Nephron (organoid): ENCODE measurements around the gene OR1I1.
"Not testable (repeated sequence)": the region's sequence is repeated elsewhere in the genome, so short reads cannot be mapped to it uniquely, and the experiment has no call there.

Experiments used
- H3K27ac Mint-ChIP-seq, 3 experiments: 2 replicates each; pipeline ENCODE4 v1.8.0; 2020; ENCODE audit warnings: mixed read lengths in 3 of 3, mild to moderate bottlenecking in 2 of 3, moderate library complexity in 1 of 3
- H3K27me3 Mint-ChIP-seq: 2 replicates; pipeline ENCODE4 v1.8.0; 2021; ENCODE audit warnings: low read depth, mild to moderate bottlenecking, moderate library complexity, mixed read lengths
- H3K36me3 Mint-ChIP-seq: 2 replicates; pipeline ENCODE4 v1.8.0; 2020; ENCODE audit warnings: low read depth, mixed read lengths
- H3K4me1 Mint-ChIP-seq: 2 replicates; pipeline ENCODE4 v1.8.0; 2020; ENCODE audit warnings: mixed read lengths
- H3K4me3 Mint-ChIP-seq, 3 experiments: 2 replicates each; pipeline ENCODE4 v1.8.0; 2020; ENCODE audit warnings: mild to moderate bottlenecking in 3 of 3, mixed read lengths in 3 of 3, moderate library complexity in 2 of 3
- H3K9me3 Mint-ChIP-seq: 2 replicates; pipeline ENCODE4 v1.8.0; 2020; ENCODE audit warnings: mixed read lengths
- CTCF ChIP-seq, 3 experiments: fragments of 200-600 bp; sonication (generic); IDR thresholded peaks; one replicate each; pipeline ENCODE4 v1.5.0; 2021; ENCODE audit warnings: antibody characterized with exemption in 3 of 3; ENCODE audit not compliant: unreplicated experiment in 3 of 3

OR1I1 gene

DNA sequence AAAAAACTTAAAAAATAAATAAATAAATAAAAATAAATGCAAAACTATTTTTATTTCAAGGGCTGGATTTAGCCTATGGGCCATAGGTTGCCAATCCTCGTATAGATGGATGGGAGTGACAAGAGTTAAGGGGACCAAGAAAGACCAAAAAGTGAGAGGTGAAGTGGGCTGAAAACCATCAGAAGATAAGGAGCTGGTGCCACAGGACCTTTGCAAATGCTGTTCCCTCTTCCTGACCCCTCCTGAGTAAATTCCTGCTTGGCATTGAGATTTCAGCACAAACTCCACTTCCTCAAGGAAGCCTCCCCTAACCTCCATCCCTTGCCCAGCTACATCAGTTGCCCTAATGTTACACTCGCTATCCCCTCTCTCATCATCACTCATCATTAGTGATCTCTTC lies 11.0 kb downstream of the OR1I1 start:
- Mint-ChIP-seq H3K4me1 (no peaks in the 10 kb centered on the region), H3K9me3 (no peaks in the 10 kb centered on the region), H3K27me3 (peaks cover 8% of the 10 kb centered on the region), H3K36me3 (no peaks in the 10 kb centered on the region), H3K27ac (no peak overlapping the region), H3K4me3 (no peak overlapping the region)
- TF ChIP-seq CTCF (IDR thresholded peaks at IDR 0.05; ENCODE audit: unreplicated experiment in 3 of 3), result no peak

DNA sequence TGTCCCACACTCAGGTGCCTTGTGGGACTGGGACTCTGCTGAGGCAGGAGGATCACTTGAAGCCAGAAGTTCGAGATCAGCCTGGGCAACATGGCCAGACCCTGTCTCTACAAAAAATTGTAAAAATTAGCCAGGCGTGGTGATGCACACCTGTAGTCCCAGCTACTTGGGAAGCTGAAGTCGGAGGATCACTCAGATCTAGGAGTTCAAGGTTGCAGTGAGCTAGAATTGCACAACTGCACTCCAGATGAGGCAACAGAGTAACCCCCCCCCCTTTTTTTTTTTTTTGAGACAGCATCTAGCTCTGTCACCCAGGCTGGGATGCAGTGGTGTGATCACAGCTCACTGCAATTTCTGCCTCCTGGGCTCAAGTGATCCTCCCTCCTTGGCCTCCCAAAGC lies 14.2 kb downstream of the OR1I1 start:
- Mint-ChIP-seq H3K27ac (no peak overlapping the region), H3K27me3 (peaks cover 4% of the 10 kb centered on the region), H3K4me1 (no peaks in the 10 kb centered on the region), H3K36me3 (no peaks in the 10 kb centered on the region), H3K4me3 (no peak overlapping the region), H3K9me3 (peaks cover 2% of the 10 kb centered on the region)
- no peak for TF ChIP-seq CTCF (IDR thresholded peaks at IDR 0.05; ENCODE audit: unreplicated experiment in 3 of 3)

DNA sequence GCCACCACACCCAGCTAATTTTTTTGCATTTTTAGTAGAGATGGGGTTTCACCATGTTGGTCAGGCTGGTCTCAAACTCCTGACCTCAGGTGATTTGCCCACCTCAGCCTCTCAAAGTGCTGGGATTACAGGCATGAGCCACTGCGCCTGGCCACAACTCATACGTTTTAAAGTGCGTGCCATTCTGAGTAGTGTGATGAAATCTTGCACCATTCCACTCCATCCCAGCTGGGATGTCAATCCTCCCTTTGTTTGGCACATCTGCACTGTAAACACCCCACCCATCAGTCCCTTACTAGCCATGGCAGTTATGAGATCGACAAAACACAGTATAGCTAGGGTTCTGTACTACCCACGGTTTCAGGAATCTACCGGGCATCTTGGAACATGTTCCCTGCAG lies 16.0 kb downstream of the OR1I1 start:
- not testable (repeated sequence) for H3K27ac Mint-ChIP-seq, H3K9me3 Mint-ChIP-seq, H3K4me3 Mint-ChIP-seq, H3K27me3 Mint-ChIP-seq, H3K4me1 Mint-ChIP-seq, H3K36me3 Mint-ChIP-seq

GRCh38 chr19:15098460-15098859 lies 16.4 kb downstream of the OR1I1 start:
- TF ChIP-seq CTCF (IDR thresholded peaks at IDR 0.05; ENCODE audit: unreplicated experiment in 3 of 3), result no peak
- H3K27me3 Mint-ChIP-seq, result peaks cover 8% of the 10 kb centered on the region
- H3K36me3 Mint-ChIP-seq, result peaks cover 2% of the 10 kb centered on the region
- no peaks in the 10 kb centered on the region for H3K4me1 Mint-ChIP-seq
- H3K27ac Mint-ChIP-seq, result no peak overlapping the region
- H3K9me3 Mint-ChIP-seq, result peaks cover 10% of the 10 kb centered on the region
- H3K4me3 Mint-ChIP-seq, result no peak overlapping the region

- H3K4me1 Mint-ChIP-seq, result no peaks in the 10 kb centered on the region
- H3K36me3 Mint-ChIP-seq, result peaks cover 5% of the 10 kb centered on the region
- no peak overlapping the region for H3K4me3 Mint-ChIP-seq
- no peak for TF ChIP-seq CTCF (IDR thresholded peaks at IDR 0.05; ENCODE audit: unreplicated experiment in 3 of 3)
- peaks cover 10% of the 10 kb centered on the region for H3K27me3 Mint-ChIP-seq
- H3K9me3 Mint-ChIP-seq, result peaks cover 14% of the 10 kb centered on the region
- H3K27ac Mint-ChIP-seq, result no peak overlapping the region
These were observed 17.1 kb downstream of the OR1I1 start for GRCh38 chr19:15099017-15099582.

- TF ChIP-seq CTCF (IDR thresholded peaks at IDR 0.05; ENCODE audit: unreplicated experiment in 3 of 3), result peak; percentile 31 to 46 (median 31)
- Mint-ChIP-seq H3K9me3 (peaks cover 26% of the 10 kb centered on the region), H3K36me3 (peaks cover 8% of the 10 kb centered on the region), H3K27me3 (peaks cover 10% of the 10 kb centered on the region), H3K4me3 (peak overlapping the region in 2 of 3 experiments; percentile 36 to 38), H3K4me1 (peaks cover 4% of the 10 kb centered on the region), H3K27ac (no peak overlapping the region)
These were observed 19.6 kb downstream of the OR1I1 start for GRCh38 chr19:15101479-15102082.
